Fibroblast of upper back skin (primary cell): ENCODE measurements around the gene PDGFA.

ENCODE experiments used
- DNase-seq: peaks from one replicate; pipeline ENCODE4 v3.0.0-alpha.2; 2013

Gene PDGFA

DNA sequence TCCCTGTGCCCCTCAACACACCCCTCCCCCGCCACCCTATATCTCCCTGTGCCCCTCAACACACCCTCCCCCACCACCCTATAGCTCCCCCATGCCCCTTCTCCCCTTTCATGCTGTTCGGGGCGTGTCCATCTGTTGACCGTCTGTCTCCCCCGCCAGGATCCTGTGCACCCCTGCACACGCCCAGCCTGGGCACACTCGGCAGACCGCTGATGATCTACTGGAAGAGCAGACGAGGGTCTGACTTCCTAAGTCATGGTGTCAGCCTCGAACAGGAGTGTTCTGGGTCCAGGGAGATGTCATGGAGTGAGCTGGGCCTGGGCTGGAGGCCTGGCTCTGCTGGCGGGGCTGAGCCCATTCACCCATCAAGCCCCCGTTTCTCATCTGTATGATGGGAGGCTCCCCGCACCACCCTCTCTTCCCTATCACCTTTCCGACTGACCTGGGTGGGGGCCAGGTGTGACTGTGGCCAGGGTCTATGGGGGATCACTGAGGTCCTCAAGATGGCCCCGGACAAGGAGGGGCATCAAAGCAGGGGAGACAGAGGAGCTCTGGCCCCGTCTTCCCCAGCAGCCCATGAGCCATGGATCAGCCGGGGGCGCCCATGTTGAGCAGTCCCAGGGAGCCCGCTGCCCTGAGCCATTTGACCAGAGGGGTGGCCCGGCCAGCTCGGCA lies 48.3 kb downstream of the PDGFA start:
- no peak for DNase-seq

DNA sequence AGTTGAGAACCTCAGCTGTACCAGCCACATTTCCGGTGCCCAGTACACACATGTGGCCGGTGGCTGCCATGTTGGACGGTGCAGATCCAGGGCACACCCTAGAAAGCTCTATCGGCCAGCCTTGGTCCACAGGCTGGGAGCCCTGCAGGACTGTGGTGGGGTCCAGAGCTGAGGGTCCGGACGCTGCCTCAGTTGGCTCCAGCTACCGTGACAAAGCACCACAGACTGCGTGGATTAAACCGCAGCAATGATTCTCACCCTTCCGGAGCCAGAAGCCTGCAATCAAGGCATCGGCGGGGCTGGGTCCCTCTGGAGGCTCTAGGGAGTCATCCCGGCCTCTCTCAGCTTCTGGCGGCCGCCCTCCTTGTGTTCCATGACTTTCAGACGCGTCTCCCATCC lies 50.1 kb downstream of the PDGFA start:
- no peak for DNase-seq

DNA sequence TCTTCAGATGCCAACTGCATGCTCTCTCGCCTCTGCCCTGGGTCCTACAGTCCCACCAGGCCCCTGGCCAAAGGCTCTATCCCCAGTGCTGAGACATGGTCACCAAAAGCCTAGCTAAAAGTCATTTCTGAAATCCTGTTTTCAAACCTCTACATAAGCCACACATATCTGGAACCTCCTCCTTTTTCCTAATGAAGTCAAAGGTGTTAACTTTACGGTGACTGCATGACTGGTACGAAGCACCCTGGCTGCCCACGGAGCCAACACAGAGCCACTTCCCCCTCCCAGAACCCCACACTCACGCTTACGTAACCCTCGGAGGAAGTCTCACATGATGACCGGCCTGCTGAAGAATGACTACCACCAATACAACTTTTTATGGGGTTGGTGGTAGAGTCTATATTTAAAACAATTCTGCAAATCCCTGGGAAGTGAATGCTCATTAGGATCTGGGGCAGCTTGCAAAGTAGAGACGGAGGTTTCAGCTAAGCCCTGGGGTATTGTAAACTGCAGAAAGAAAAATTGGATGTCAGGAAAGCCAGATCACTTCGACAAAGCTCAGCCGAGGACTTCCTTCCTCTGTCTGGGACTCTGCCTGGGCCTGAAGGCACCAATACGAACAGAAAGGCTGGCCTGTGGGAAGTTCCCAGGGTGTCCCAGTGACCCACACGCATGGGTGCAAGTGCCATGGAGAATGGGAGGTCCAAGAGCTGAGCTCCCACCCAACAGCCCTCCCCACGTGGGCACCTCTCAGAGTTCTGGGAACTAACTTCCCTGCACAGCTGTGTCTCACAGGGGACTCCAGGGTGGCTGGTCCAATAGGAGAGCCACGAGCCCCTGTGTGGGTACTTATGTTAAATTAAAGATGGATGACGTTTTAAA lies 50.7 kb downstream of the PDGFA start:
- peak; percentile 36 for DNase-seq

DNA sequence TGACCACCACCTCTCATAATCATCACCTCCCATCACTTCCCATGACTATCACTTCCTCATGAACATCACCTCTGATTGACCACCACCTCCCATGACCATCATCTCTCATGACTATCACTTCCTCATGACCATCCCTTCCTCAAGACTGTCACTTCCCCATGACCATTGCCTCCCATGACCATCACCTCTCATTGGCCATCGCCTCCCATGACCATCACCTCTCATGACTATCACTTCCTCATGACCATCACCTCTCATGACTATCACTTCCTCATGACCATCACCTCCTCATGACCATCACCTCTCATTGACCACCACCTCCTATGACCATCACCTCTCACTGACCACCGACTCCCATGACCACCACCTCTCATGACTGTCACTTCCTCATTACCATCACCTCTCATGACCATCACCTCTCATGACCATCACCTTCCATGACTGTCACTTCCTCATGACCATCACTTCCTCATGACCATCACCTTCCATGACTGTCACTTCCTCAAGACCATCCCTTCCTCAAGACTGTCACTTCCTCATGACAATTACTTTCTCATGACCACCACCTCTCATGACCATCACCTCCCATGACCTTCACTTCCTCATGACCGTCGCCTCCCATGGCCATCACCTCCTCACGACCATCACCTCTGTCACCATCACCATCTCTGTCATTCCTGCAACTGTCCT lies 51.6 kb downstream of the PDGFA start:
- no peak for DNase-seq

DNA sequence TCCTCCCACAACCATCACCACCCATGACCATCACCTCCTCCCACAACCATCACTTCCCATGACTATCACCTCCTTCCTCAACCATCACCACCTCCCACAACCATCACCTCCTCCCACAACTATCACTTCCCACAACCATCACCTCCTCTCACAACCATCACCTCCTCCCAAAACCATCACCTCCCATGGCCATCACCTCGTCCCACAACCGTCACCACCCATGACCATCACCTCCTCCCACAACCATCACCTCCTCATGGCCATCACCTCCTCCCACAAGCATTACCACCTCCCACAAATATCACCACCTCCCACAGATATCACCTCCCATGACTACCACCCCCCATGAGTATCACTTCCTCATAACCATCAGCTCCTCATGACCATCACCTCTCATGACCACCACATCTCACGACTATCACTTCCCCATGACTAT lies 52.2 kb downstream of the PDGFA start:
- no peak for DNase-seq

DNA sequence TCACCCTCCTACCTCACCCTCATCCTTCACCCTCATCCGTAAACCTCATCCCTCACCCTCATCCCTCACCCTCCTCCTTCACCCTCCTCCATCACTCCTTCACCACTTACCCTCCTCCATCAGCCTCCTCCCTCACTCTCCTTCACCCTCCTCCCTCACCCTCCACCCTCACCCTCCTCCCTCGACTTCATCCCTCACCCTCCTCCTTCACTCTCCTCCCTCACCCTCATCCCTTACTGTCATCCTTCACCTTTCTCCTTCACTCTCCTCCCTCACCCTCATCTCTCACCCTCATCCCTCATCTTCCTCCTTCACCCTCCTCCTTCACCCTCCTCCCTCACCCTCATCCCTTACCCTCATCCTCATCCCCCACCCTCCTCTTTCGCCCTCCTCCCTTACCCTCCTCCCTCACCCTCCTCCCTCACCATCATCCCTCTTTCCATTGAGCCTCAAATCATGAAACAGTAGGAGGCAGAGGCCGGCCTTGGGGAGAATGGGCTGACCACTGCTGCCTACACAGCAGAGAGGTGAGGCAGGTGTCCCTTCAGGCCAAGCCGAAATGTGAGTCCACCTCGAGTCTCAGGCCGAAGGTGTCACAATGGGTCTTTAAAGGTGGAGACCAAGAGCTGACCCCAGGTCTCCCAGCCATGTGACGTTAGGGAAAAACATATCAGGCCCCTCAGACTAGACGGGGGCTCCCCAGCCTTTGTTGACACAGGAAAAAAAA lies 53.0 kb downstream of the PDGFA start:
- no peak for DNase-seq

DNA sequence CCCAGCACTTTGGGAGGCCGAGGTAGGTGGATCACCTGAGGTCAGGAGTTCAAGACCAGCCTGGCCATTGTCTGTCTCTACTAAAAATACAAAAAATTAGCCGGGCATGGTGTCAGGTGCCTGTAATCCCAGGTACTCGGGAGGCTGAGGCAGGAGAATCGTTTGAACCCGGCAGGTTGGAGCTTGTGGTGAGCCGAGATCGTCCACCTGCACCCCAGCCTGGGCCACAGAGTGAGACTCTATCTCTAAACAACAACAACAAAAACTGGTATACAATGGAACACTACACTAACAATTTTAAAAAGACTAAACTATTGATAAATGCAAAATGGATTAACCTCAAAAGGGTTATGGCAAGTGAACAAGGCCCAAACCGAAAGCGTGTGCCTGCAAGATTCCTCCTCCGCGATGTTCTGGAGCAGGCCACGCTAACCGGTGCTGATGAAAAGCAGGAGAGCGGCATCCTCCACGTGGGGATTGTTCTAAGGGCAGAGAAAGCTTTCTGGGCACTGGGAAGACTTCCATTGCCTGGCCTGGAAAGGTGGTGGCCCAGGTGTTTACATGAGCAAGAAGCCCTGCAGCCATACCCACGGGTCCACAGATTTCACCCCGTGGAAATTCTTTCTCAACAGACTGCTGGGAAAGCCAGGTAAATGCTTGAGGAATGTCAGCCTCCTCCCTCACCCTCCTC lies 53.8 kb downstream of the PDGFA start:
- no peak for DNase-seq

DNA sequence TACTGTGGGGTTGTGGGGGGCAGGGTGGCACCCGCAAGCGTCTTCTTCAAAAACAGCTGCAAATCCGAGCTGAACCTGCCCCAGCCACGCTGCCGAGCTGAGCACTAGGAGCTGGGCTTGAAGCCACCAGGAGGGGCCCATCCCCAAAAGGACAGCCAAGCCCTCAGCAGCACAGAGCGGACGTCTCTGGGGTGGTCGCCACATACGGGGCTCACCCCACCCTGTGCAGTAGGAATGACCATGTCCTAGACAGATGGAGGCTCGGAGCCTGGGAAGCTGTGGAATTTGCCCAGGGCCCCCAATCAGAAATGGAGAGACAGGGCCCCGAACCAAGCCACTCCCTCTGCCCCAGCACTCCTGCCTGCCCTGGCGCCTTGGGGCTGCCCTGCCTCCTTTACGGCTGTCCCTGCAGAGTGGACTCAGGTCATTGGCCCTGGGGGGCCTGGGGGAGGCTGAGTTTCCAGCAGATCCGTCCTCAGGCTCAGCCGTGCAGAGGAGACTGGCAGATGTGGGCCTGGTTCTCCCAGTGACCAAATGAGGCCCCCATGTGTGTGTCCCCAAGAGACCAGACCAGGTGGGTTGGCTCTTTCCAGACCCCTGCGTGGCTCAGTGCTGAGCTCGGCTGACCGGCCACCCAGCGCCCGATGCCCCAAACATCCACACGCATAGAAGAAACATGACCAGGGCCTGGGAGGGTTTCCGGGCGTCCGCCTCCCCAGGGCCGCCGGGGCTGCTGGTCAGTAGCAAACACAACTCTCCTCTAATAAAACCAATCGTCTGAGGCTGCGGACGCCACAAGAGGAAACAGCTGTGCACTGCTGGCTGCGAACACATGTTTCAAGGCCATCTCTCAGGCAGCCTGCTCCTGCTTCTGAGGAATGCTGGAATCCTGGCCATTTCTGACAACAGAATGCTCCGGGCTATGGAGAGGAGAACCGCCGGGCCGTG lies 54.9 kb downstream of the PDGFA start:
- peak; percentile 65 for DNase-seq

DNA sequence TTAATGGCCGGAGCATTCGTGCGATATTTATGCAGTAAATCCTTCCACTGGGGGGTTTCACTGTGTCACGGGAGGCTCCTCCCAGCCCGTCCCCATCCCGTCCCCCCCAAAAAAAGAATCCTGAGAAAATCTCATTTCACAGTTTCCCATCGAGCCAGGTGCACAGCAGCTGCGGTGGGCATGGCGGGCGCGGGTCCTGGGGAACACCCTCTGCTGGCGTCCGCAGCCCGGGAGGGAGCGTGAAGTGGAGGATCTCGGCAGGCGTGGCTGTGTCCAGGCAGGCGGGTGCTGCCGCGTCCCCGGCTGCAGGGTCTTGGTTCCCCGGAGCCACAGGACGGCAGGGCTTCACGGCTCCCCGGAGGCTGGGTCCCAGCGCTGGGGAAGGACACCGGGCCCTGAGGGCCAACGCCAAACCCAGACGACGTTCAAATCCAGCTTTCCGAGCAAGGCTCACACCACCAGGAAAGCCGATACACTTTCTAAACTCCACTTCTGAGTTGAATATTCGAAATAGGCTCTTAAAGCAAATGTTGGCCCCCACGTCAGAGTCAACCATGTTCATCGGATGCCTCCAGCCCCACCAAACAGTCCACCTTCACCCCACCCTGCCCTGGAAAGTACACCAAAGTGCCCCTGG lies 55.7 kb downstream of the PDGFA start:
- DNase-seq, result no peak

DNA sequence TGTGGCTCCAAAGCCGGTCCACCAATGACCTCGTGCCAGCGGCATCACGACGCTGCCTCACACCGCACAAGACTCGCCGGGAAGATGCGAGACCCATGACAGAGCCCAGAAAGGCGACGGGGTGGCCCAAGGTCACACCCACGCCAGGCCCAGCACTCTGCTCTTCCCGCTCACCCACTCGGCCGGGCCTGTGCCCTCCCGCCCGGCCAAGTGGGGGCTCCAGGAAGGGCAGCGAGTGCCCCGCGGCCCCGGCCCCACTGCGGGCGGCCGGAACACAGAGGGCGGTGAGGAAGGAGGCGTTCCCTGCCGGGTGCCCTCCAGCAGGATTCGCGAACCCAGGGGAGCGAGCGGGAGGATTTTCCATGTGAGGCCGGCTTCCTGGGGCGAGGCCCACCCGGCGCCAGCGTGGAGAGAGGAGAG lies 56.3 kb downstream of the PDGFA start:
- DNase-seq, result no peak

DNA sequence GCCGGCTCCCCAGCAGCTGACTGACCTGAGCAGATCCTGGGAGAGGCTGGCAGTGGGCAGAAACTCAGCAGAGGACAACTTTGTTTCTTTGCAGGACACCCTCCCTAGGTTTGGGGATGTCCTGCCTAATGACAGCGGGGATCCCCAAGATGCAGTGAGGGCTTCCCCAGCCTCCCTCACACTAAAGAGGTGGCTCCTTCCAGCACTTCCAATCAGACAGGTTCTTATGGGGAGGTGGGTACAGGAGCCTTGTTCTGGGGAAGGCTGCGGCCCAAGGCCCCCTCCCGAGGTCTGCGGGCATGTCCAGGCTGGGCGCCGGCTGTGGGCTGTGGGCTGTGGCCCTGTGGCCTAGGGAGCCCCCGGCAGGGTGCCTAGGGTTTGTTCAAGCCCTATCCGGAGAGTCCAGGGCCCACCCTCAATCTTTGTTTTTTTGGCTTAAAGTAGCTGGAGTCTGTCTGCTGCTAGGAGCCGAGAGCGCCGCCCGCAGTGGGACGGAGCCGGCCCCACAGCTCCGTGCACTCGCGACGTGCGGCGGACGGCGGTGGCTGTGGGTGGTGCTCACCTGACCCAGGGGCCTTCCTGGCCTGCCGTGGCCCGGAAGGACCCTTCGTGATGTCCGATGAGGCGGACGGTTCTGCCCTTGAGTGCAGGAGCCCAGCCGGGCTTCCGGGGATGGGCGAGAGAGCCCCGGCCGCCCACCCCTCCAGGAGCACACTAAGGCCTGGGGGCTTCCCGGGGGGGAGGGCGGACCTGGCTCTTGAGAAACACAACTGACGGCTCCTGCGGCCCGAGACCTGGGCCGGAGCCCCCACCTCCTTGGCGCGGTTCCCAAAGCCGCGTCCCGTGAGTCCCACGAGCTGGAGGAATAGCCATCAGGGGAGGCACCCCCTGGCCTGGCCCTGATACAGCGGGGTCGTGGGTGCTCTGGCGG lies 57.2 kb downstream of the PDGFA start:
- DNase-seq, result no peak

DNA sequence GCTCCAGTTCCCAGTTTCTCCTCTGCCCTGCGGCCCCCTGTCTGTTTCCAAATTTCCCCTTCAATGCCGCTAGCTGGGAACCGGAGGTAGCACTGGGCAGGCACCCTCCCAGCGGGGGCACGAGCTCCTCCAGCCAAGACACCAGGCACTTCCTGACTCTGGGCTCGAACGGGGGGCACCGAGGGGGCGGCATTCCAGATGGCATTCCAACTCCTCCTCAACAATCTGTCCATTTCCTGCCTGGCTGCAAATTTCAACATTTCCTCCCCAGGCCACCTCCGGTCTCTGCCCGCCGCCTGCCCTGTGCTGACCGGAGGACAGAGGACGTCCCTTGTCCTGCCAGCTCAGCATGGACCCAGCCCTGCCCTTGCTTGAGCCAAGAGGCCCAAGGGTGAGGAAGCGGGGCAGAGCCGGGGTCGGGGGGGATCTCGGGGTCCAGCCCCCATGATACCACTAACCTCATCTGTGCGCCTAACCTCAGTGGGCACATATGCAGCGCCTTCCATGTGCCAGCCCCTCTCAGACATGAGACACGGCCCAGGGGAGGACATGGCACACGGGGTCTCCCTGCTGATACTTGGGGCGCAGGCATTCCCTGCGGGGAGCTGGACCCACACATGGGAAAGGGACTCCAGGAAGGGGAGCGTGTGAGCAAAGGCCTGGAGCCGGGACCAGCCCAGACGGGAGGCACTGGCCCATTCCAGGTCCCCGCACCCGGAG lies 58.0 kb downstream of the PDGFA start:
- no peak for DNase-seq

DNA sequence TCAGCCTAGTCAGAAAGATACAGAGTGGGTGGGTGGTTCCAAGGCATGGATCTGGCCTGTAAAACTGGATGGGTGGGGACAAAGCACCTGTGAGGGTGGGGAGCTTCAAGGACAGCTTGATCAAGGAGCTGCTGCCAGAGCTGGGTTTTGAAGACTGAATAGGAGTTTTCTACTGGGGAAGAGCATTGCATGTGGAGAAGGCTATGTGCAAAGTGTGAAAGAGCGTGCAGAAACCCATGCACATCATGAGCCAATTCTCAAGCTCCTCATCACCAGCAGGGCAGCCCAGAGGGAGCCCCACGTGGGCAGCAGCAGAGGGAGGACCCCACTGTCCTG lies 58.6 kb downstream of the PDGFA start:
- no peak for DNase-seq

DNA sequence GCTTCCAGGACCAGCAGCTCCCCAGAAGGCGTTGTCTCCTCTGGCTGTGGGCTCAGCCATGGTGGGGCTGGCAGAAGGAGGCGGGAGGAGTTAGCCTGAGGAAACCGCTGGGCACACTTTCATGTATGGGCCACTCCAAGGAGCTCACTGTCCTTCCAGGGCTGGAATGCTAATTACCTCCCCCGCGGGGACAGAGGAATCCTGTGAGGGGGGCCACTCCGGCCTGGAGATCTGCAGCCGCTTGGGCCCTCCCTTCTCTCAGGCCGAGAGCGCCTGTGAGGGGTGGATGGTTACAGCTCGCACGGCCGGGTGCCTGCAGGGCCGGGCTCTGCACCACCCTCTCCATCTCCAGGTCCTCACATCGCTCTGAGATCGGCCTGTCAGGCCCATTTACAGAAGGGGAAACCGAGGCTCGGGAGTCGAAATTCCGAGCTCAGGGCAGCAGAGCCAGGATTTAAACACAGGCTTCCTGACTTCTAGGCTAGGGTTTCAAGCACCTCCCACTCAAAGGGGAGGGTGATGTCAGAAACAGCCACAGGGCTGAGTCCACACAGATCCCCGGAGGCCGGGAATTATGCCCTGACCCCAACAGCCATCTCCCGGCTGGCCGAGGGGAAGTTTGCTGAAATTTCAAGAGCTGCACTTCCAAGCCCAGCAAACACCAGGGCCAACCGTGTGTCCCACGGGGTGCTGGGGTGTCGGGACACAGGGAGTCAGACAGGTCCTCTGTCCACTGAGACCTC lies 59.1 kb downstream of the PDGFA start:
- no peak for DNase-seq

DNA sequence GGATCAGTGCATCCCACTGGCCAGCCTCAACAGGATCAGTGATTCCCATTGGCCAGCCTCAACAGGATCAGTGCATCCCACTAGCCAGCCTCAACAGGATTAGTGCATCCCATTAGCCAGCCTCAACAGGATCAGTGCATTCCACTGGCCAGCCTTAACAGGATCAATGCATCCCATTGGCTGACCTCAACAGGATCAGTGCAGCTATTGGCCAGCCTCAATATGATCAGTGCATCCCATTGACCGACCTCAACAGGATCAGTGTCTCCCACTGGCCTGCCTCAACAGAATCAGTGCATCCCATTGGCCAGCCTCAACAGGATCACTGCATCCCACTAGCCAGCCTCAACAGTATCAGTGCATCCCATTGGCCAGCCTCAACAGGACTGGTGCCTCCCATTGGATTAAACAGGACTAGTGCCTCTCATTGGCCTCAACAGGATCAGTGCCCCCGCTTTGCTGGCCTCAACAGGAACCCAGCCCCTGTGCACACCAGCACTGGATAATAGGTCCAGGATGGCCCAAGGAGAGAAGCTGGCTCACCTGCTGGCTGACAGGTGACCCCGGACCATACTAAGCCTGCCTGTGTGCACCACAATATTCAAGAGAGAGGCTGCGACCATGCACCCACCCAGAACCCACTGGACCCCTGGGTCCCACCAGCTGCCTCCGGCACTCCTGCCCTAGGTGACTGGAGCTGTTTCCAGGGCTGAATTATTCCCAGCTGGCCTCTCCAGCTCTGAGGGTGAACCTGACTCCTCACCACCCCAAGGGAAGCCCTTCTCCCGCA lies 59.9 kb downstream of the PDGFA start:
- DNase-seq, result no peak

DNA sequence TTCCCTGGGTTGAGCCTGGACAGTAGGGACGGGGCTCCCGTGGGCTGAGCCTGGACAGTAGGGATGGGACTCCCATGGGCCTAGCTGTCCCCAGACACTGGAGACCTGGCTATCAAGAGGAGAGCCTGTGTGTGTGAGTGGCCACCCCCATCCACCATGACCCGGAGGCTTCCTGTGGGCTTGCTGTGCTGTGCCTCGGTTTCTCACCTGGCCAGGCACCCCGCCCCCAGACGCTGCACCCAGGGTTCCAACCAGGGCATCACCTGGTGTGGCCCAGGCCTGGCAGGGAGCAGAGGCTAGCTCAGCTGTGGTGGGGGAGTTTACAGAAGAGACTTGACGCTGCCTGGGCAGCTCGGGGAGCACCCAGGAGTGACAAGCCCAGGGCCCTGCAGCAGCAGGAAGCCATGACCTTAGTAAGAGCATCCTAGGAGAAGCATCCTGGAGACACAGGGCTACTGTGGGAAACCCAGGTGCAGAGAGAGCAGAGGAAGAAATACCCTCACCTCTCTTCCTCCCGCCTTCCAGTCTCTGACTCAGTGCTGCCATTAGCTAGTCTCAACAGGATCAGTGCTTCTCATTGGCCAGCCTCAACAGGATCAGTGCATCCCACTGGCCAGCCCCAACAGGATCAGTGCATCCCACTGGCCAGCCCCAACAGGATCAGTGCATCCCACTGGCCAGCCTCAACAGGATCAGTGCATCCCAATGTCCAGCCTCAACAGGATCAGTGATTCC lies 61.0 kb downstream of the PDGFA start:
- DNase-seq, result no peak
